Skeletal muscle satellite cell (primary cell): Measurements from ENCODE around the gene MVD.
A peak's percentile ranks its signal among the peaks of the same experiment; 100 is the strongest.

ENCODE experiments used
- H3K27me3 ChIP-seq: 2 replicates; pipeline ENCODE4 v1.7.0; 2013; ENCODE audit warnings: low read length; ENCODE audit not compliant: control insufficient read depth, insufficient read depth
- H3K36me3 ChIP-seq: 2 replicates; pipeline ENCODE4 v1.7.0; 2013; ENCODE audit warnings: mild to moderate bottlenecking, control low read depth, low read length; ENCODE audit not compliant: insufficient read depth
- H3K4me1 ChIP-seq: 2 replicates; pipeline ENCODE4 v1.7.0; 2013; ENCODE audit warnings: low read length; ENCODE audit not compliant: control insufficient read depth, insufficient read depth
- H3K4me2 ChIP-seq: 2 replicates; pipeline ENCODE4 v1.7.0; 2013; ENCODE audit warnings: mild to moderate bottlenecking, low read length
- H3K4me3 ChIP-seq: 2 replicates; pipeline ENCODE4 v1.7.0; 2013; ENCODE audit warnings: low read length
- H3K9ac ChIP-seq: 2 replicates; pipeline ENCODE4 v1.7.0; 2013; ENCODE audit warnings: mild to moderate bottlenecking, low read depth, low read length, moderate library complexity
- H3K9me3 ChIP-seq: replicated peaks from 2 replicates; pipeline ENCODE4 v1.7.0; 2013; ENCODE audit warnings: mild to moderate bottlenecking, control low read depth, low read length

Gene MVD

DNA sequence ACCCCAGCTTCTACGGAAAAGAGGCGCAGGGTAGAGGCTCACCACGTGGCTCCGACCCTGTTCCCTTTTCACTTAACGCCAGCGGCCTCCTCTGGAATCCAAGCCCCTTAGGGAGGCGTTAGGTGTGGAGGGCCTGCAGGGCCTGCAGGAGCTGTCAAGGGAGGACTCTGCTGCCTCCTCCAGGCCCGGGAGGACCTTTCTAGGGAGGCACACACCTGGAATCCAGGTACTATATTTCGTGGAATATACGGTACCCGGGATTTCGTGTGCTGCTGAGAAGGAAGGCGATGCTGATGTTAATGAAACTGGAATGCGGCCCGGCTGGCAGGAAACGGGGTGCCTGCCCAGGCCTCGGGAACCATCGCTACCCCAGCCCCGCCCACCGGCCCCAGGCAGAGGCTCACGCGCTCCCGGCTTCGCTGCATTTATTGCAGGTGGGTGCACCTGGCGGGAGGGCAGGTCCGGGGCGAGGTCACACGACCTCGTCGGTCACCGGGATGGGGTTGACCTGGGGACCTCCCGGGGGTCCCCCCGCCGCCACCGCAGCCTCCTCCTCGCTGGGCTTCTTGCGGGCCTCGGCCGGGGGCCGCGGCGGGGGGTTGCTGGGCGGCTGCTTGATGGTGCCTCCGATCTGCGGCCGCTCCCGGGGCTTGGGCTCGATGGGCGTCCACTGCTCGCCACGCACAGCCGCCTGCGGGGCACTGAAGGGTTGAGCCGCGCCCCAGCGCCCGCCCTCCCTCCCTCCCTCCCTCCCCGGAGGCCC is 19.8 kb downstream of the MVD start:
- Histone ChIP-seq H3K4me3 (no peak overlapping the region), H3K9ac (no peak overlapping the region), H3K4me2 (no peak overlapping the region), H3K27me3 (peaks cover 27% of the 10 kb centered on the region), H3K4me1 (no peaks in the 10 kb centered on the region), H3K36me3 (no peaks in the 10 kb centered on the region), H3K9me3 (no peaks in the 10 kb centered on the region)

- Histone ChIP-seq H3K9ac (no peak overlapping the region), H3K4me2 (no peak overlapping the region), H3K4me1 (no peaks in the 10 kb centered on the region), H3K27me3 (peaks cover 27% of the 10 kb centered on the region), H3K36me3 (no peaks in the 10 kb centered on the region), H3K4me3 (no peak overlapping the region), H3K9me3 (no peaks in the 10 kb centered on the region)
Observed at GRCh38 chr16:88640498-88641247, 22.2 kb downstream of the MVD start.

GRCh38 chr16:88640039-88640495 is 22.8 kb downstream of the MVD start:
- peaks cover 27% of the 10 kb centered on the region for H3K27me3 ChIP-seq
- H3K4me3 ChIP-seq: no peak overlapping the region
- H3K4me2 ChIP-seq: peak overlapping the region; percentile 54
- no peaks in the 10 kb centered on the region for H3K36me3 ChIP-seq
- H3K4me1 ChIP-seq: no peaks in the 10 kb centered on the region
- no peaks in the 10 kb centered on the region for H3K9me3 ChIP-seq
- H3K9ac ChIP-seq: no peak overlapping the region

- H3K9ac ChIP-seq: no peak overlapping the region
- peaks cover 23% of the 10 kb centered on the region for H3K27me3 ChIP-seq
- H3K9me3 ChIP-seq: no peaks in the 10 kb centered on the region
- no peak overlapping the region for H3K4me3 ChIP-seq
- no peaks in the 10 kb centered on the region for H3K36me3 ChIP-seq
- peak overlapping the region; percentile 54 for H3K4me2 ChIP-seq
- H3K4me1 ChIP-seq: no peaks in the 10 kb centered on the region
Observed at GRCh38 chr16:88639231-88640038, 23.5 kb downstream of the MVD start.

GRCh38 chr16:88638323-88639230 is 24.3 kb downstream of the MVD start, which contains the start of gene IL17C:
IL17C (plus strand) TSS chr16:88638572; CDS start chr16:88638642, 70 bp downstream.
- peaks cover 23% of the 10 kb centered on the region for H3K27me3 ChIP-seq

DNA sequence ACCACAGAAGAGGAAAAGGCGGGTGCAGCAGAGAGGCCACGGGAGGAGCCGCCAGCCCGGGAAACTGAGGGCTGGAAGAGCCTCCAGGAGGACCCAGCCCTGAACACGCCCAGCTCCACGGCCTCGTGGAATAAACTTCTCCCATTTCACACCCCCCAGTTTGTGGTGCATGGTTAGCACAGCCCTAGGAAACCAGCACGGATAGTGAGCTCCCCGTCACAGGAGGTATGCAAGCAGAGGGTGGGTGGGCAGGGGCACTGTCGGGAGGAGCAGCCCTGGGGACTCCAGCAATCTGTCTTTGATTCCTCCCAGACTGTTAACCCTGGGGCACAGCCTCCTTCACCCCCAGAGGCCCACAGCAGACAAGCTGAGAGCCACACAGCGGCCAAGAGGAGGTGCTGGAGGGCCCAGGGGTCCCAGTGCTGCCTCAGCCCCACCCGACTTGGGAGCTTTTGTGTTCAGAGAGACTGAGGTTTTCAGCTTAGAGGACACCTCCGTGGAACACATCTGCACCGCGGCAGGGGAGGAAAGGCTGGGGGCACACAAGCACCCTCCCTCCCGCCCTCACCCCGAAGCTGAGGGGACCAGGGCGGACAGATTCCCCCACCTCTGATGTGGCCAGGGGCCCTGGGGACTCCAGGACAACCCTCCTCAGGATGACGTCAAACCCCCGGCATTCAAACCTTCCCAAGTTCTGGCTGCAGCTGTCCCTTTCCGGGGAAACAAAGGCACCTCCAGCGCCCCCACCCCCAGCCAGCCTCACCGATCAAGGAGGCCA is 26.2 kb downstream of the MVD start:
- Histone ChIP-seq H3K4me3 (no peak overlapping the region), H3K4me1 (no peaks in the 10 kb centered on the region), H3K4me2 (no peak overlapping the region), H3K36me3 (peaks cover 3% of the 10 kb centered on the region), H3K9me3 (no peaks in the 10 kb centered on the region), H3K27me3 (peaks cover 23% of the 10 kb centered on the region), H3K9ac (no peak overlapping the region)

More at GRCh38 chr16:88638323-88639230, 24.3 kb downstream of the MVD start, which contains the start of gene IL17C:
- no peaks in the 10 kb centered on the region for H3K9me3 ChIP-seq
- H3K4me3 ChIP-seq: no peak within 1 kb of the TSS
- H3K9ac ChIP-seq: no peak within 1 kb of the TSS
- H3K4me2 ChIP-seq: no peak within 1 kb of the TSS
- no peaks in the 10 kb centered on the region for H3K4me1 ChIP-seq
- H3K36me3 ChIP-seq: no peaks in the 10 kb centered on the region

- Histone ChIP-seq H3K9me3 (no peaks in the 10 kb centered on the region), H3K4me2 (no peak overlapping the region), H3K36me3 (peaks cover 11% of the 10 kb centered on the region), H3K4me1 (no peaks in the 10 kb centered on the region), H3K4me3 (no peak overlapping the region), H3K27me3 (peaks cover 23% of the 10 kb centered on the region), H3K9ac (no peak overlapping the region)
Observed at GRCh38 chr16:88635671-88636319, 27.1 kb downstream of the MVD start.

- Histone ChIP-seq H3K9ac (no peak overlapping the region), H3K4me2 (no peak overlapping the region), H3K4me1 (no peaks in the 10 kb centered on the region), H3K27me3 (peaks cover 18% of the 10 kb centered on the region), H3K9me3 (no peaks in the 10 kb centered on the region), H3K4me3 (no peak overlapping the region), H3K36me3 (peaks cover 15% of the 10 kb centered on the region)
Observed at GRCh38 chr16:88634994-88635670, 27.8 kb downstream of the MVD start.

DNA sequence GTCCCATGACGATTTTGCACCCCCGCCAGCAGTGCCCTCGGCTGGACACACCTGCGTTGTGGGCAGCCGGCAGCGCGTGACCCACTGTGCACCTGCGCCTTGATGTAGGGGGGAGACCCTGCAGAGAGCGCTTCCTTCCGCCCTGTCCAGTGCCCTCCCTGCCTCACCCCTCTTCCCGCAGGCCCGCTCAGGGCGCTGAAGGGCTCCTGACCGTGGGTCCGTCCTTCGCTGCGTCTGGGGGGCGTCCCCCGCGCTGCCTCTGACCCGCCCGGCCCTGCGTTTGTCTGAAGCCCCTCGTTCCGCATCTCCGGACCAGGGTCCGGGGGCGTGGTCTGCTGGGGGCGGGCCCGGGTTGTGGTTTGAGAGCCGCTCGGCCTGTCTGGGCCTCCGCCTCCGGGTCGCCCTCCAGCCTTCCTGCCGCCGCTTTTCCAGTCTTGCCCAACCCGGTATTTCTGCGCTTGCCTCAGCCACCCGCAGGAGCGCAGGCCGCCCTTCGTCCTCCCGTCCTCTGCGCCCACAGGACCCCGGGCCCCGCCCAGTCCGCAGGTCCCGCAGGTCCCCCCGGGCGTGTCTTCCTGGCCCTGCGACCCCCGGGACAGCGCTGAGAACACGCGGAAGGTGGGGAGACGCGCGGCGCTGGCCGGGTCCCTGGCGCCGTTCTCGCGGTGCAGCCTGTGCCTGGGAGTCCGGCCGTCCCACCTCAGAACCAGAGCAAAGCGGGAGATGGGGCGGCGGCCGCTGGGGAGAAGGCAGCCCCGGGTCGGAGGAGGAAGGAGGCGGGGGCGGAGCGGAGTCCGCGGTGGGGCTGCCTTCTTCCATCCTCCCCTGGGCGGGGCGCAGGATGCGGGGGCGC is 28.5 kb downstream of the MVD start:
- no peak overlapping the region for H3K9ac ChIP-seq
- H3K27me3 ChIP-seq: peaks cover 11% of the 10 kb centered on the region
- H3K4me1 ChIP-seq: no peaks in the 10 kb centered on the region
- H3K36me3 ChIP-seq: peaks cover 23% of the 10 kb centered on the region
- H3K4me2 ChIP-seq: no peak overlapping the region
- no peak overlapping the region for H3K4me3 ChIP-seq
- no peaks in the 10 kb centered on the region for H3K9me3 ChIP-seq
